Thoracic aorta (tissue), 2 donors: ENCODE measurements around the gene VPS13A. TPM values are rescaled to one million over a fixed set of nuclear protein-coding genes. Genes with fewer than 3 reads are reported as not detected.

ENCODE experiments used
- ATAC-seq: fragments of 150-250 bp; one replicate; pipeline ENCODE4 v1.8.0; 2017; ENCODE audit warnings: low read depth; ENCODE audit not compliant: insufficient number of reproducible peaks, low FRiP score
- DNase-seq: peaks from one replicate; pipeline ENCODE4 v3.0.0-alpha.2; 2020; ENCODE audit warnings: low spot score
- H3K27ac ChIP-seq, 2 donors: fragments of 200-600 bp; sonication (generic); 1 replicate in 1 of 2; 2 replicates in 1 of 2; pipeline ENCODE4 v1.5.1; 2016; ENCODE audit warnings: mild to moderate bottlenecking in 2 of 2, moderate library complexity in 2 of 2
- H3K27me3 ChIP-seq: fragments of 200-600 bp; sonication (generic); replicated peaks from 2 replicates; pipeline ENCODE4 v1.6.0; 2016; ENCODE audit warnings: mild to moderate bottlenecking; ENCODE audit not compliant: insufficient read depth
- H3K36me3 ChIP-seq: fragments of 200-600 bp; sonication (generic); one replicate; pipeline ENCODE4 v1.5.1; 2016
- H3K4me1 ChIP-seq, 2 donors: fragments of 200-600 bp; sonication (generic); 1 replicate in 1 of 2; 2 replicates in 1 of 2; pipeline versions ENCODE4 v1.5.1 to v1.6.0; 2016; ENCODE audit warnings: low read depth in 2 of 2, mild to moderate bottlenecking in 1 of 2; ENCODE audit not compliant: control insufficient read depth in 1 of 2
- H3K4me3 ChIP-seq: fragments of 200-600 bp; sonication (generic); 2 replicates; pipeline ENCODE4 v1.5.1; 2016; ENCODE audit warnings: mild to moderate bottlenecking
- H3K9me3 ChIP-seq: fragments of 200-600 bp; sonication (generic); 2 replicates; pipeline ENCODE4 v1.5.1; 2016
- CTCF ChIP-seq: fragments of 200-600 bp; sonication (generic); IDR thresholded peaks from one replicate; pipeline ENCODE4 v1.5.1; 2019; ENCODE audit warnings: antibody characterized with exemption
- total RNA-seq, 2 donors: library from RNA; depleted of rRNA; stranded (reverse); fragments of >200 nt; gene quantifications; one replicate each; pipeline versions ENCODE4 v1.1.0 to v1.2.3, GENCODE V29; 2016

VPS13A gene
- 10 to 100 TPM; 54.8 to 94.8 TPM for total RNA-seq

- ATAC-seq (peak; percentile 71), DNase-seq (peak; percentile 68)
- Histone ChIP-seq H3K9me3 (no peaks in the 10 kb centered on the region), H3K36me3 (no peaks in the 10 kb centered on the region), H3K27ac (peak within 1 kb of the TSS; percentile 70 to 75), H3K4me3 (peak within 1 kb of the TSS; percentile 77), H3K27me3 (no peaks in the 10 kb centered on the region), H3K4me1 (peaks cover 17 to 35% of the 10 kb centered on the region in 2 donors)
- no peak for TF ChIP-seq CTCF
Measured at GRCh38 chr9:77177143-77177893, at the start of gene VPS13A. TSS of gene VPS13A (plus strand) at chr9:77177534. CDS start at chr9:77177705, 171 bp downstream.

GRCh38 chr9:77128125-77128789 is 49.1 kb upstream of the VPS13A start:
- Histone ChIP-seq H3K27me3 (no peaks in the 10 kb centered on the region), H3K9me3 (no peaks in the 10 kb centered on the region), H3K4me1 (no peaks in the 10 kb centered on the region), H3K36me3 (no peaks in the 10 kb centered on the region), H3K4me3 (no peak overlapping the region), H3K27ac (no peak overlapping the region)
- DNase-seq (no peak), ATAC-seq (no peak)
- TF ChIP-seq CTCF: no peak

- no peak overlapping the region for H3K4me3 ChIP-seq
- H3K36me3 ChIP-seq: no peaks in the 10 kb centered on the region
- no peak overlapping the region for H3K27ac ChIP-seq
- H3K27me3 ChIP-seq: no peaks in the 10 kb centered on the region
- DNase-seq (no peak), ATAC-seq (no peak)
- H3K9me3 ChIP-seq: no peaks in the 10 kb centered on the region
- TF ChIP-seq CTCF: no peak
- no peaks in the 10 kb centered on the region for H3K4me1 ChIP-seq
Measured at GRCh38 chr9:77131399-77131798, 45.9 kb upstream of the VPS13A start.

- DNase-seq (no peak), ATAC-seq (no peak)
- Histone ChIP-seq H3K36me3 (no peaks in the 10 kb centered on the region), H3K4me1 (no peaks in the 10 kb centered on the region), H3K27ac (no peak overlapping the region), H3K4me3 (no peak overlapping the region), H3K9me3 (no peaks in the 10 kb centered on the region), H3K27me3 (no peaks in the 10 kb centered on the region)
- no peak for TF ChIP-seq CTCF
Measured at GRCh38 chr9:77133011-77133410, 44.3 kb upstream of the VPS13A start.

GRCh38 chr9:77142366-77142765 is 35.0 kb upstream of the VPS13A start:
- ATAC-seq: no peak
- DNase-seq: no peak
- no peak for TF ChIP-seq CTCF
- Histone ChIP-seq H3K9me3 (no peaks in the 10 kb centered on the region), H3K27me3 (no peaks in the 10 kb centered on the region), H3K27ac (no peak overlapping the region), H3K4me3 (no peak overlapping the region), H3K4me1 (no peaks in the 10 kb centered on the region), H3K36me3 (no peaks in the 10 kb centered on the region)
